ENCODE results near the gene CRYGD.

Gene CRYGD

GRCh38 chr2:208097801-208098200 is 26.5 kb downstream of the CRYGD start:
- DNase-seq (ENCODE audit: low read depth), result no peak
- no peak overlapping the region for H3K4me3 ChIP-seq (ENCODE audit: low read depth, low read length)
- no peak for TF ChIP-seq CTCF (IDR thresholded peaks at IDR 0.05; ENCODE audit: control insufficient read depth, extremely low read depth, insufficient read depth)

- TF ChIP-seq CTCF (IDR thresholded peaks at IDR 0.05; ENCODE audit: control insufficient read depth, extremely low read depth, insufficient read depth), result no peak
- H3K4me3 ChIP-seq (ENCODE audit: low read depth, low read length), result no peak overlapping the region
- no peak for DNase-seq (ENCODE audit: low read depth)
Measured at GRCh38 chr2:208097313-208097712, 27.0 kb downstream of the CRYGD start.

GRCh38 chr2:208096080-208096479 is 28.2 kb downstream of the CRYGD start:
- no peak for TF ChIP-seq CTCF (IDR thresholded peaks at IDR 0.05; ENCODE audit: control insufficient read depth, extremely low read depth, insufficient read depth)
- no peak overlapping the region for H3K4me3 ChIP-seq (ENCODE audit: low read depth, low read length)
- no peak for DNase-seq (ENCODE audit: low read depth)

- no peak for TF ChIP-seq CTCF (IDR thresholded peaks at IDR 0.05; ENCODE audit: control insufficient read depth, extremely low read depth, insufficient read depth)
- DNase-seq (ENCODE audit: low read depth), result no peak
- H3K4me3 ChIP-seq (ENCODE audit: low read depth, low read length), result no peak overlapping the region
Measured at GRCh38 chr2:208093128-208093527, 31.2 kb downstream of the CRYGD start.

DNA sequence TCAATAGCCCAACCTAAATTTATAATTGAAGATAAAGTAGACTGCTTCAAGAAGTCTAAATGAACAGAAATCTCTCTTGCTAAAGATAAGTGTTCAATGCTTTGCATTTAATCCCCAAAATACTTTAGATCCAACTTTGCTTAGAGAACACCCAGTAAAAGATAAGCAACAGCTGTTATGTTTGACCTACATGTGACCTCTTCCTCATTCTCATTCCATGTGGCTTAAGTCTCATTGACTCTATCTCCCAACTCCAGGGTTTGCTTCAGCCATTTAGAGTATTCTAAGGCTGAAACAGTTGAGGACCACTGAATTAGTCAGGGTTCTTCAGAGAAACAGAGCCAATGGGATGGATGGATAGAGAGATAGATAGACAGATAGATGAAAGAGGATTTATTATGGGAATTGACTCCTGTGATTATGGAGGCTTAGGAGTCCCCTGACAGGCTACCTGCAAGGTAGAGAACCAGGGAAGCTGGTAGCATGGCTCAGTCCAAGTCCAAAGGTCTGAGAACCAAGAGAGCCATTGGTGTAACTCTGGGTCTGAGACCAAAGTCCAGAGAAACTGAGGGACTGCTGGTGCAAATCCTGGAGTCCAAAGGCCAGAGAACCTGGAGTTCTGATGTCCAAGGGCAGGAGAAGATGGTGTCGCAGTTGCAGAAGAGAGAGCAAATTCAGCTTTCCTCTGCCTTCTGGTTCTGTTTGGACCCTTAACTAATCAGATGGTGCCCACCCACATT is 32.1 kb downstream of the CRYGD start:
- no peak overlapping the region for H3K4me3 ChIP-seq (ENCODE audit: low read depth, low read length)
- no peak for DNase-seq (ENCODE audit: low read depth)
- TF ChIP-seq CTCF (IDR thresholded peaks at IDR 0.05; ENCODE audit: control insufficient read depth, extremely low read depth, insufficient read depth), result 0 out of 2 replicates have a peak, but pooled peaks have one; percentile 1

GRCh38 chr2:208090420-208090819 is 33.9 kb downstream of the CRYGD start:
- no peak overlapping the region for H3K4me3 ChIP-seq (ENCODE audit: low read depth, low read length)
- no peak for DNase-seq (ENCODE audit: low read depth)
- no peak for TF ChIP-seq CTCF (IDR thresholded peaks at IDR 0.05; ENCODE audit: control insufficient read depth, extremely low read depth, insufficient read depth)

GRCh38 chr2:208086029-208086428 is 38.3 kb downstream of the CRYGD start:
- TF ChIP-seq CTCF (IDR thresholded peaks at IDR 0.05; ENCODE audit: control insufficient read depth, extremely low read depth, insufficient read depth), result no peak

More at GRCh38 chr2:208086029-208086428, 38.3 kb downstream of the CRYGD start:
- no peak overlapping the region for H3K4me3 ChIP-seq (ENCODE audit: low read depth, low read length)
- DNase-seq (ENCODE audit: low read depth), result no peak
